ENCODE results near the gene CHD9. TPM values are rescaled to one million over a fixed set of nuclear protein-coding genes. Genes with fewer than 3 reads are reported as not detected.

CHD9 gene
- total RNA-seq, 4 donors from 2014 or later = 45.2 to 64.0 (median 49.5) TPM

DNA sequence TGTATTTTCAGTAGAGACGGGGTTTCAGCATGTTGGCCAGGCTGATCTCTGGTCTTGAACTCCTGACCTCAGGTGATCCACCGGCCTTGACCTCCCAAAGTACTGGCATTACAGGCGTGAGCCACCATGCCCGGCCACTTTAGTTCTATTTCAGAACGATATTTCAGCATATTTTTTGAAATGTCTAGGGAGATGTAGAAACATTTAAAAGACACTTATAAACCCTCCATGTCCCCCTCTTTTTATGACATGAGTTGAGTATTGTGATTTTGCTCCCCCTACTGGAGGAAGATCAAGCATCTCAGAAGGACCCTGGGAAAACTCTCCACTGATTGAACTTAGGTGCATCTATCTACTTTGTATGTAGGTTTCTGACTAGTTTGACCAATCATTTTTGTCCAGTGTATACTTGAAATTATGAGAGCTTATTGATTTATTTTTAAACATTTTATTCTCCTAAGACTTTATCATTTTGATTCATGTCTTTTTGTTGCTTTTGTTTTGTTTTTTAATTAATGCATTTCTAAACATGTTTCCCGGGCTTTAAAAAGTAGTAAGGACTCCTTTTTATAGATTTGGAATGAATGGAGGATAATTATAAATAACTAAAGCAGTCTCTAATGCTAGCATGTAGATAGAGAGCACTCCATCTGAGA, 105.1 kb downstream of the CHD9 start:
- intact Hi-C loops (cut with DNase I) = no loop called here
- peaks cover 0 to 8% (median 4%) of the 10 kb centered on the region in 4 donors for H3K4me1 ChIP-seq
- TF ChIP-seq, protein P1, sequence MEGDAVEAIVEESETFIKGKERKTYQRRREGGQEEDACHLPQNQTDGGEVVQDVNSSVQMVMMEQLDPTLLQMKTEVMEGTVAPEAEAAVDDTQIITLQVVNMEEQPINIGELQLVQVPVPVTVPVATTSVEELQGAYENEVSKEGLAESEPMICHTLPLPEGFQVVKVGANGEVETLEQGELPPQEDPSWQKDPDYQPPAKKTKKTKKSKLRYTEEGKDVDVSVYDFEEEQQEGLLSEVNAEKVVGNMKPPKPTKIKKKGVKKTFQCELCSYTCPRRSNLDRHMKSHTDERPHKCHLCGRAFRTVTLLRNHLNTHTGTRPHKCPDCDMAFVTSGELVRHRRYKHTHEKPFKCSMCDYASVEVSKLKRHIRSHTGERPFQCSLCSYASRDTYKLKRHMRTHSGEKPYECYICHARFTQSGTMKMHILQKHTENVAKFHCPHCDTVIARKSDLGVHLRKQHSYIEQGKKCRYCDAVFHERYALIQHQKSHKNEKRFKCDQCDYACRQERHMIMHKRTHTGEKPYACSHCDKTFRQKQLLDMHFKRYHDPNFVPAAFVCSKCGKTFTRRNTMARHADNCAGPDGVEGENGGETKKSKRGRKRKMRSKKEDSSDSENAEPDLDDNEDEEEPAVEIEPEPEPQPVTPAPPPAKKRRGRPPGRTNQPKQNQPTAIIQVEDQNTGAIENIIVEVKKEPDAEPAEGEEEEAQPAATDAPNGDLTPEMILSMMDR (IDR thresholded peaks at IDR 0.05) = peak; percentile 59 to 72 (median 71)
- TF ChIP-seq POLR2AphosphoS5 (IDR thresholded peaks at IDR 0.05) (no peak), POLR2A (IDR thresholded peaks at IDR 0.05; ENCODE audit: low read depth) (no peak), EP300 (IDR thresholded peaks at IDR 0.05) (no peak)
- no peaks in the 10 kb centered on the region for H3K9me3 ChIP-seq
- no peak for DNase-seq (ENCODE audit: extremely low spot score)
- 72% methylated on average over 6 of the region's 6 CpGs for WGBS
- no peak overlapping the region for H3K27ac ChIP-seq (replicated peaks in 1 of 4)
- no peak overlapping the region for H3K4me3 ChIP-seq
- H3K36me3 ChIP-seq = peaks cover 7 to 27% (median 21%) of the 10 kb centered on the region in 4 donors
- no peaks in the 10 kb centered on the region for H3K27me3 ChIP-seq

GRCh38 chr16:53166099-53166498, 111.3 kb downstream of the CHD9 start:
- TF ChIP-seq POLR2A (IDR thresholded peaks at IDR 0.05; ENCODE audit: low read depth) = no peak
- TF ChIP-seq EP300 (IDR thresholded peaks at IDR 0.05) = no peak
- TF ChIP-seq, protein P1 (IDR thresholded peaks at IDR 0.05) = no peak
- no peak for TF ChIP-seq POLR2AphosphoS5 (IDR thresholded peaks at IDR 0.05)
- H3K27ac ChIP-seq (replicated peaks in 1 of 4) = no peak overlapping the region
- intact Hi-C loops (cut with DNase I) = no loop called here
- no peaks in the 10 kb centered on the region for H3K27me3 ChIP-seq
- H3K4me3 ChIP-seq = no peak overlapping the region
- H3K4me1 ChIP-seq = peaks cover 4 to 34% (median 25%) of the 10 kb centered on the region in 4 donors
- peaks cover 0 to 3% (median 0%) of the 10 kb centered on the region in 4 donors for H3K36me3 ChIP-seq
- no peak for DNase-seq (ENCODE audit: extremely low spot score)
- no peaks in the 10 kb centered on the region for H3K9me3 ChIP-seq

DNA sequence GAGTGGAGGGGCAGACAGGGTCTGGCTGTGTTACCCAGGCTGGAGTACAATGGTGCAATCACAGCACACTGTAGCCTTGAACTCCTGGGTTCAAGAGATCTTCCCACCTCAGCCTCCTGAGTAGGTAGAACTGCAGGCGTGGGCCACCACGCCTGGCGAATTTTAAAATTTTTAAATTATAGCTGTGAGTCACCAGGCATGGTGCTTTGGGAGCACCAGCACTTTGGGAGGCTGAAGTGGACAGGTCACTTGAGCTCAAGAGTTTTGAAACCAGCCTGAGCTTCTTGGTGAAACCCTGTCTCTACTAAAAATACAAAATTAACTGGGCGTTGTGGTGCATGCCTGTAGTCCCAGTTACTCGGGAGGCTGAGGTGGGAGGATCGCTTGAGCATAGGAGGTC, 114.0 kb downstream of the CHD9 start:
- peaks cover 4 to 42% (median 26%) of the 10 kb centered on the region in 4 donors for H3K4me1 ChIP-seq
- no peaks in the 10 kb centered on the region for H3K9me3 ChIP-seq
- H3K36me3 ChIP-seq = no peaks in the 10 kb centered on the region
- no peak for DNase-seq (ENCODE audit: extremely low spot score)
- no peak overlapping the region for H3K4me3 ChIP-seq
- intact Hi-C loops (cut with DNase I) = no loop called here
- no peaks in the 10 kb centered on the region for H3K27me3 ChIP-seq
- WGBS = 96% methylated on average over 6 of the region's 6 CpGs
- no peak for TF ChIP-seq EP300 (IDR thresholded peaks at IDR 0.05)
- no peak for TF ChIP-seq POLR2A (IDR thresholded peaks at IDR 0.05; ENCODE audit: low read depth)
- TF ChIP-seq, protein P1 (IDR thresholded peaks at IDR 0.05) = no peak
- TF ChIP-seq POLR2AphosphoS5 (IDR thresholded peaks at IDR 0.05) = no peak
- H3K27ac ChIP-seq (replicated peaks in 1 of 4) = no peak overlapping the region

GRCh38 chr16:53172517-53172916, 117.7 kb downstream of the CHD9 start:
- Histone ChIP-seq H3K27ac (replicated peaks in 1 of 4) (no peak overlapping the region), H3K4me1 (peaks cover 9 to 37% (median 21%) of the 10 kb centered on the region in 4 donors), H3K27me3 (no peaks in the 10 kb centered on the region), H3K9me3 (no peaks in the 10 kb centered on the region), H3K4me3 (no peak overlapping the region), H3K36me3 (no peaks in the 10 kb centered on the region)
- TF ChIP-seq POLR2AphosphoS5 (IDR thresholded peaks at IDR 0.05) (no peak), POLR2A (IDR thresholded peaks at IDR 0.05; ENCODE audit: low read depth) (no peak), EP300 (IDR thresholded peaks at IDR 0.05) (no peak)
- TF ChIP-seq, protein P1 (IDR thresholded peaks at IDR 0.05) = no peak
- no peak for DNase-seq (ENCODE audit: extremely low spot score)
- intact Hi-C loops (cut with DNase I) = no loop called here
- WGBS = 91% methylated on average over 4 of the region's 4 CpGs

DNA sequence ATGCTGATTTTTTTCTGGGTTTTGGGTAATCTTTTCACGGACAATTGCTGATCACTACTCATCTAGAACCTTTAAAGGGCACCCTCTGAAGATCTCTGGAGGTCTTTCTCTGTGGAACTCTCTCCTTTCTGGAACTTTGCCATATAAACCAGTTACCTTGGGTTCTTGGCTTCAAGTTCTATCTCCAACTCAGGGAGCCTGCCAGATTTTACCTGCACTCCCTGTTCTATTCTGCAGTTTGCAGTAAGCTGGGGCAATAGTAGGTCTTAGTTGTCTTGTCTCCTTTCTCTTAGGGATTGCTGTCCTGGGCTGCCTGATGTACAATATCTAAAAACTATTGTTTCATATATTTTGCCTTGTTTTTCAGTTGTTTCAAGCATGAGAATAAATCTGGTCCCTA, 120.3 kb downstream of the CHD9 start:
- no peaks in the 10 kb centered on the region for H3K27me3 ChIP-seq
- H3K4me1 ChIP-seq = peaks cover 9 to 30% (median 20%) of the 10 kb centered on the region in 4 donors
- H3K4me3 ChIP-seq = no peak overlapping the region
- DNase-seq (ENCODE audit: extremely low spot score) = no peak
- TF ChIP-seq, protein P1 (IDR thresholded peaks at IDR 0.05) = no peak
- no peak for TF ChIP-seq POLR2A (IDR thresholded peaks at IDR 0.05; ENCODE audit: low read depth)
- TF ChIP-seq EP300 (IDR thresholded peaks at IDR 0.05) = no peak
- no peak for TF ChIP-seq POLR2AphosphoS5 (IDR thresholded peaks at IDR 0.05)
- intact Hi-C loops (cut with DNase I) = no loop called here
- no peaks in the 10 kb centered on the region for H3K36me3 ChIP-seq
- 83% methylated on average over 1 of the region's 1 CpG for WGBS
- H3K9me3 ChIP-seq = no peaks in the 10 kb centered on the region
- H3K27ac ChIP-seq (replicated peaks in 1 of 4) = no peak overlapping the region
